IMR-90 (cell line): ENCODE results near the gene ARHGAP19. TPM values are rescaled to one million over a fixed set of nuclear protein-coding genes. Genes with fewer than 3 reads are reported as not detected.
"Not testable (repeated sequence)": the region's sequence is repeated elsewhere in the genome, so short reads cannot be mapped to it uniquely, and the experiment has no call there.

ENCODE experiments used
- ATAC-seq: fragments of 200-7000 bp; cut with Tn5 transposase; 2 replicates; pipeline ENCODE4 v1.9.1; 2020; ENCODE audit warnings: low read depth, mild to moderate bottlenecking, moderate library complexity
- BruUV-seq: library from RNA; stranded (reverse); fragments of 400-500 nt; replicated peaks from 2 replicates; lab custom pipeline; 2021; lab: Mats Ljungman, UMichigan
- CTCF ChIA-PET: fragments of 300-600 bp; formaldehyde crosslinking; extraction: SDS; loops from one replicate; lab custom pipeline; 2021; ENCODE audit warnings: antibody characterized with exemption; lab: Yijun Ruan, JAX
- POLR2A ChIA-PET: fragments of 300-600 bp; sonication (Branson Sonifier 250); formaldehyde crosslinking; loops from one replicate; lab custom pipeline; 2022; ENCODE audit warnings: antibody characterized with exemption; ENCODE audit not compliant: unreplicated experiment; lab: Charles Lee
- DNase-seq: peaks from one replicate; pipeline ENCODE4 v3.0.0; 2013
- H2AFZ ChIP-seq: replicated peaks from 2 replicates; pipeline ENCODE3; 2013; ENCODE audit warnings: low read length, mild to moderate bottlenecking; ENCODE audit not compliant: poor library complexity
- H2AK5ac ChIP-seq: 2 replicates; pipeline ENCODE4 v1.6.1; 2013; ENCODE audit warnings: low read depth, low read length, inconsistent platforms
- H2AK9ac ChIP-seq: replicated peaks from 2 replicates; pipeline ENCODE3; 2013; ENCODE audit warnings: mild to moderate bottlenecking, low read depth, low read length, moderate library complexity; ENCODE audit not compliant: poor library complexity
- H2BK120ac ChIP-seq: 2 replicates; pipeline ENCODE4 v1.6.1; 2013; ENCODE audit warnings: low read depth, low read length, inconsistent platforms
- H2BK15ac ChIP-seq: 3 replicates; pipeline ENCODE4 v1.6.1; 2013; ENCODE audit warnings: low read depth, low read length, inconsistent platforms
- H2BK20ac ChIP-seq: 2 replicates; pipeline ENCODE4 v1.6.1; 2013; ENCODE audit warnings: low read depth, mild to moderate bottlenecking, inconsistent platforms, low read length, moderate library complexity
- H2BK5ac ChIP-seq: 2 replicates; pipeline ENCODE4 v1.6.1; 2013; ENCODE audit warnings: mild to moderate bottlenecking, low read depth, low read length, inconsistent platforms; ENCODE audit not compliant: poor library complexity, severe bottlenecking
- H3K14ac ChIP-seq: replicated peaks from 2 replicates; pipeline ENCODE4 v1.6.1; 2013; ENCODE audit warnings: low read depth, low read length, inconsistent platforms
- H3K18ac ChIP-seq: 2 replicates; pipeline ENCODE4 v1.6.1; 2013; ENCODE audit warnings: low read depth, low read length, control low read depth
- H3K23ac ChIP-seq: 2 replicates; pipeline ENCODE4 v1.6.1; 2013; ENCODE audit warnings: low read depth, low read length, inconsistent platforms
- H3K27ac ChIP-seq: 2 replicates; pipeline ENCODE4 v1.5.1; 2013; ENCODE audit warnings: mild to moderate bottlenecking, control low read depth, low read length; ENCODE audit not compliant: insufficient read depth
- H3K27me3 ChIP-seq: 2 replicates; pipeline ENCODE4 v1.6.1; 2013; ENCODE audit warnings: low read length; ENCODE audit not compliant: control insufficient read depth, insufficient read depth
- H3K36me3 ChIP-seq: 2 replicates; pipeline ENCODE4 v1.6.1; 2013; ENCODE audit warnings: low read length, mixed read lengths; ENCODE audit not compliant: control insufficient read depth, insufficient read depth
- H3K4ac ChIP-seq: 2 replicates; pipeline ENCODE4 v1.6.1; 2013; ENCODE audit warnings: low read depth, low read length, inconsistent platforms
- H3K4me1 ChIP-seq: 2 replicates; pipeline ENCODE4 v1.6.1; 2013; ENCODE audit warnings: low read length, mixed read lengths; ENCODE audit not compliant: control insufficient read depth, insufficient read depth
- H3K4me2 ChIP-seq: 2 replicates; pipeline ENCODE4 v1.6.1; 2013; ENCODE audit warnings: low read depth, mild to moderate bottlenecking, control low read depth, low read length, moderate library complexity
- H3K4me3 ChIP-seq: 2 replicates; pipeline ENCODE4 v1.5.1; 2013; ENCODE audit warnings: low read depth, mild to moderate bottlenecking, control low read depth, low read length, moderate library complexity; ENCODE audit not compliant: insufficient read depth
- H3K56ac ChIP-seq: 2 replicates; pipeline ENCODE4 v1.6.1; 2013; ENCODE audit warnings: low read length, inconsistent platforms; ENCODE audit not compliant: insufficient read depth; ENCODE audit errors: extremely low read depth
- H3K79me1 ChIP-seq, 2 experiments: 2 replicates each; pipeline ENCODE4 v1.6.1; 2013; ENCODE audit warnings: low read length in 2 of 2, inconsistent platforms in 1 of 2, low read depth in 1 of 2
- H3K9ac ChIP-seq: 2 replicates; pipeline ENCODE4 v1.6.1; 2013; ENCODE audit warnings: low read depth, low read length, control low read depth
- H3K9me1 ChIP-seq: 2 replicates; pipeline ENCODE4 v1.6.1; 2013; ENCODE audit warnings: low read length, inconsistent platforms; ENCODE audit not compliant: insufficient read depth
- H3K9me3 ChIP-seq: 2 replicates; pipeline ENCODE4 v1.6.1; 2013; ENCODE audit warnings: low read length; ENCODE audit not compliant: control insufficient read depth, insufficient read depth
- H4K20me1 ChIP-seq: 2 replicates; pipeline ENCODE4 v1.6.1; 2013; ENCODE audit warnings: low read length, inconsistent platforms; ENCODE audit not compliant: insufficient read depth
- H4K5ac ChIP-seq: 2 replicates; pipeline ENCODE4 v1.6.1; 2013; ENCODE audit warnings: mild to moderate bottlenecking, low read depth, low read length, control low read depth
- H4K8ac ChIP-seq, 2 experiments: 2 replicates each; pipeline ENCODE4 v1.6.1; 2013; ENCODE audit warnings: low read depth in 2 of 2, low read length in 2 of 2, control low read depth in 1 of 2, inconsistent platforms in 1 of 2
- H4K91ac ChIP-seq: 2 replicates; pipeline ENCODE4 v1.6.1; 2013; ENCODE audit warnings: low read depth, low read length, inconsistent platforms; ENCODE audit not compliant: insufficient read depth
- WGBS, 2 experiments: methylation state at CpG; one replicate each; pipeline versions ENCODE4 v1.1.5 to v1.1.7; 2013; ENCODE audit warnings: missing lambda C conversion rate in 2 of 2; ENCODE audit not compliant: insufficient read length in 1 of 2; ENCODE audit errors: extremely low coverage in 2 of 2; 5-methylcytosine and 5-hydroxymethylcytosine counted together
- dilution Hi-C: fragments of 300-500 bp; cut with HindIII; formaldehyde crosslinking; loops from one replicate; pipeline ENCODE4 v1.14.3; 2018; ENCODE audit warnings: low sequenced_read_pairs; ENCODE audit not compliant: unreplicated experiment
- in situ Hi-C: fragments of 300-500 bp; cut with MboI; formaldehyde crosslinking; loops from 3 replicates; pipeline ENCODE4 v1.14.3; 2019; ENCODE audit warnings: low sequenced_read_pairs, inconsistent platforms, mixed read lengths
- intact Hi-C: fragments of 100-400 bp; cut with micrococcal nuclease; formaldehyde crosslinking; loops from 2 replicates; pipeline ENCODE4 v1.10.0; 2022
- polyA plus RNA-seq, 3 experiments: library from polyadenylated mRNA; depleted of rRNA; stranded (reverse); fragments of >200 nt; gene quantifications; 2 replicates each; pipeline ENCODE4 v1.2.3, GENCODE V29; 2012; ENCODE audit warnings: low replicate concordance in 1 of 3
- total RNA-seq: library from RNA; depleted of rRNA; stranded (reverse); fragments of >200 nt; gene quantifications from 2 replicates; pipeline ENCODE4 v1.2.3, GENCODE V29; 2012

The ARHGAP19 gene
- total and polyA plus RNA-seq, 2 of the 4 experiments (the other 2 are of a cell fraction), result 6.3 to 7.0 TPM

DNA sequence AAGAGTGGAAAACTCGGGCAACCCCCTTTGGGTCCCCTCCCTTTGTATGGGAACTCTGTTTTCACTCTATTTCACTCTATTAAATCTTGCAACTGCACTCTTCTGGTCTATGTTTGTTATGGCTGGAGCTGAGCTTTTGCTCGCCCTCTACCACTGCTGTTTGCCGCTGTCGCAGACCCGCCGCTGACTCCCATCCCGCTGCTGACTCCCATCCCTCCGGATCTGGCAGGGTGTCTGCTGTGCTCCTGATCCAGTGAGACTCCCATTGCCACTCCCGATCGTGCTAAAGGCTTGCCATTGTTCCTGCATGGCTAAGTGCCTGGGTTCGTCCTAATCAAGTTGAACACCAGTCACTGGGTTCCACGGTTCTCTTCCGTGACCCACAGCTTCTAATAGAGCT lies 2.4 kb downstream of the ARHGAP19 start:
- H4K5ac ChIP-seq, H3K4me2 ChIP-seq, CTCF ChIA-PET, dilution Hi-C loops, intact Hi-C loops, H3K18ac ChIP-seq, in situ Hi-C loops, H3K56ac ChIP-seq, H3K27ac ChIP-seq, H3K9ac ChIP-seq, H3K14ac ChIP-seq, H4K8ac ChIP-seq, H3K4me3 ChIP-seq, H2BK120ac ChIP-seq, ATAC-seq, H2BK5ac ChIP-seq, H2AK5ac ChIP-seq, H3K4ac ChIP-seq, BruUV-seq, H3K36me3 ChIP-seq, H2BK15ac ChIP-seq, H3K9me1 ChIP-seq, H4K20me1 ChIP-seq, H3K27me3 ChIP-seq, H2AK9ac ChIP-seq, H3K9me3 ChIP-seq, H4K91ac ChIP-seq, H2BK20ac ChIP-seq, H3K4me1 ChIP-seq, H2AFZ ChIP-seq, DNase-seq, H3K23ac ChIP-seq, POLR2A ChIA-PET: not testable (repeated sequence)
- H3K79me1 ChIP-seq, result peaks cover 21 to 28% of the 10 kb centered on the region in 2 experiments
- 100% methylated on average over 4 of the region's 13 CpGs; no CpG with 5 or more reads in 1 of the 2 experiments for WGBS, 2 experiments
